SK-N-SH treated with all-trans-retinoic acid at 6 μM for 48 hours (cell line): ENCODE data around the gene SLC22A6.

ENCODE experiments used
- ATAC-seq: fragments of 200-7000 bp; cut with Tn5 transposase; 3 replicates; pipeline ENCODE4 v1.9.1; 2020; ENCODE audit warnings: mild to moderate bottlenecking, moderate library complexity
- ARNTL ChIP-seq: fragments of 450-650 bp; formaldehyde crosslinking; IDR thresholded peaks from 2 replicates; pipeline ENCODE4 v1.5.0; 2020; ENCODE audit warnings: low read depth, mild to moderate bottlenecking, moderate library complexity, borderline replicate concordance
- BACH2 ChIP-seq: fragments of 250-450 bp; sonication (Bioruptor Pico); IDR thresholded peaks from 2 replicates; pipeline ENCODE4 v1.9.0; 2021; ENCODE audit warnings: mild to moderate bottlenecking, borderline replicate concordance
- CREB5 ChIP-seq: fragments of 250-450 bp; sonication (Bioruptor Pico); IDR thresholded peaks from 2 replicates; pipeline ENCODE4 v1.5.1; 2020; ENCODE audit warnings: low read depth, mild to moderate bottlenecking, moderate library complexity
- CSDC2 ChIP-seq: fragments of 250-450 bp; sonication (Bioruptor Pico); IDR thresholded peaks from 2 replicates; pipeline ENCODE4 v1.5.0; 2020; ENCODE audit warnings: mild to moderate bottlenecking, moderate library complexity
- ESRRG ChIP-seq: fragments of 250-450 bp; sonication (Bioruptor Pico); IDR thresholded peaks from 2 replicates; pipeline ENCODE4 v1.6.1; 2021; ENCODE audit warnings: mild to moderate bottlenecking
- GLIS3 ChIP-seq: fragments of 250-450 bp; sonication (Bioruptor Pico); IDR thresholded peaks from 2 replicates; pipeline ENCODE4 v1.5.0; 2020; ENCODE audit warnings: mild to moderate bottlenecking, moderate library complexity
- PATZ1 ChIP-seq: fragments of 250-450 bp; sonication (Bioruptor Pico); IDR thresholded peaks from 2 replicates; pipeline ENCODE4 v1.8.0; 2020; ENCODE audit warnings: mild to moderate bottlenecking, moderate library complexity, borderline replicate concordance
- POU6F1 ChIP-seq: fragments of 250-450 bp; sonication (Bioruptor Pico); IDR thresholded peaks from 2 replicates; pipeline ENCODE4 v1.8.0; 2021; ENCODE audit warnings: low read depth, mild to moderate bottlenecking, moderate library complexity, borderline replicate concordance
- PPARA ChIP-seq: fragments of 250-450 bp; sonication (Bioruptor Pico); IDR thresholded peaks from 2 replicates; pipeline ENCODE4 v1.5.0; 2020; ENCODE audit warnings: mild to moderate bottlenecking, borderline replicate concordance
- RARB ChIP-seq: fragments of 250-450 bp; sonication (Bioruptor Pico); IDR thresholded peaks from 2 replicates; pipeline ENCODE4 v1.8.0; 2021; ENCODE audit warnings: mild to moderate bottlenecking, moderate library complexity
- TCF4 ChIP-seq: fragments of 250-450 bp; sonication (Bioruptor Pico); IDR thresholded peaks from 2 replicates; pipeline ENCODE4 v1.8.0; 2021; ENCODE audit warnings: mild to moderate bottlenecking, moderate library complexity, borderline replicate concordance
- TOX ChIP-seq: fragments of 250-450 bp; sonication (Bioruptor Pico); IDR thresholded peaks from 2 replicates; pipeline ENCODE4 v1.8.0; 2021; ENCODE audit warnings: mild to moderate bottlenecking, moderate library complexity, borderline replicate concordance
- TSHZ2 ChIP-seq: fragments of 250-450 bp; sonication (Bioruptor Pico); IDR thresholded peaks from 2 replicates; pipeline ENCODE4 v1.5.0; 2020; ENCODE audit warnings: mild to moderate bottlenecking, moderate library complexity
- ZC3H10 ChIP-seq: fragments of 250-450 bp; sonication (Bioruptor Pico); IDR thresholded peaks from 2 replicates; pipeline ENCODE4 v1.5.1; 2021; ENCODE audit warnings: mild to moderate bottlenecking, moderate library complexity
- ZFP3 ChIP-seq: fragments of 250-450 bp; sonication (Bioruptor Pico); IDR thresholded peaks from 2 replicates; pipeline ENCODE4 v1.5.0; 2020; ENCODE audit warnings: mild to moderate bottlenecking, moderate library complexity
- ZFP30 ChIP-seq: fragments of 450-650 bp; formaldehyde crosslinking; IDR thresholded peaks from 2 replicates; pipeline ENCODE4 v1.5.0; 2022; ENCODE audit warnings: mild to moderate bottlenecking, moderate library complexity
- ZNF565 ChIP-seq: fragments of 450-650 bp; formaldehyde crosslinking; conservative IDR thresholded peaks from 2 replicates; pipeline ENCODE4 v1.5.0; 2020; ENCODE audit warnings: low read depth, mild to moderate bottlenecking, moderate library complexity
- ZNF70 ChIP-seq: fragments of 450-650 bp; formaldehyde crosslinking; IDR thresholded peaks from 2 replicates; pipeline ENCODE4 v1.5.0; 2020; ENCODE audit warnings: mild to moderate bottlenecking, moderate library complexity
- ZNF8 ChIP-seq: fragments of 450-650 bp; formaldehyde crosslinking; IDR thresholded peaks from 2 replicates; pipeline ENCODE4 v1.5.0; 2020; ENCODE audit warnings: mild to moderate bottlenecking, moderate library complexity

Gene SLC22A6

GRCh38 chr11:62980133-62980760, 4.5 kb downstream of the SLC22A6 start:
- ATAC-seq = no peak
- TF ChIP-seq ZC3H10 (CRISPR knock-in tag) = no peak
- no peak for TF ChIP-seq TCF4 (CRISPR knock-in tag)
- TF ChIP-seq, all 23 proteins: peak for 0

GRCh38 chr11:62976109-62976508, 8.7 kb downstream of the SLC22A6 start:
- TF ChIP-seq RARB (CRISPR knock-in tag) (no peak), ZFP3 (CRISPR knock-in tag) (no peak), POU6F1 (CRISPR knock-in tag) (no peak)
- TF ChIP-seq, all 23 proteins: peak for 0
- no peak for ATAC-seq

GRCh38 chr11:62974848-62975522, 9.8 kb downstream of the SLC22A6 start:
- ATAC-seq = peak; percentile 82
- no peak for TF ChIP-seq ZNF70
- TF ChIP-seq ZNF8 = no peak
- no peak for TF ChIP-seq ARNTL (CRISPR knock-in tag)
- TF ChIP-seq ESRRG = no peak

GRCh38 chr11:62965574-62965973, 19.2 kb downstream of the SLC22A6 start:
- no peak for TF ChIP-seq PPARA (CRISPR knock-in tag)
- no peak for TF ChIP-seq CREB5
- no peak for TF ChIP-seq BACH2 (CRISPR knock-in tag)
- no peak for TF ChIP-seq PATZ1 (CRISPR knock-in tag)
- no peak for TF ChIP-seq ZNF70
- no peak for TF ChIP-seq GLIS3 (CRISPR knock-in tag)
- TF ChIP-seq, all 23 proteins: peak for 0
- ATAC-seq = no peak

- ATAC-seq = no peak
- no peak for TF ChIP-seq TSHZ2 (CRISPR knock-in tag)
- no peak for TF ChIP-seq ZFP3 (CRISPR knock-in tag)
- no peak for TF ChIP-seq RARB (CRISPR knock-in tag)
- TF ChIP-seq ESRRG = no peak
- no peak for TF ChIP-seq ARNTL (CRISPR knock-in tag)
- TF ChIP-seq GLIS3 (CRISPR knock-in tag) = no peak
- TF ChIP-seq CSDC2 (CRISPR knock-in tag) = no peak
- TF ChIP-seq ZNF8 = no peak
- no peak for TF ChIP-seq ZNF70
- TF ChIP-seq ZNF565 (CRISPR knock-in tag) = no peak
- TF ChIP-seq PPARA (CRISPR knock-in tag) = no peak
- TF ChIP-seq TOX (CRISPR knock-in tag) = no peak
- no peak for TF ChIP-seq ZFP30 (CRISPR knock-in tag)
- TF ChIP-seq CREB5 = no peak
- no peak for TF ChIP-seq PATZ1 (CRISPR knock-in tag)
These were observed 22.4 kb downstream of the SLC22A6 start for GRCh38 chr11:62962391-62962790.
